ENCODE measurements around the gene SPATS2L.

Gene SPATS2L

GRCh38 chr2:200354833-200355751 lies 48.6 kb downstream of the SPATS2L start:
- no peaks in the 10 kb centered on the region for H3K9me2 ChIP-seq (replicated peaks; ENCODE audit: insufficient read depth, low read length)
- peaks cover 82% of the 10 kb centered on the region for H3K79me2 ChIP-seq (ENCODE audit: low read length)
- no peak for DNase-seq
- H3K9me3 ChIP-seq (replicated peaks; ENCODE audit: insufficient read depth, low read length), result no peaks in the 10 kb centered on the region
- 0 out of 2 replicates have a peak, but pooled peaks cover 3% of the 10 kb centered on the region for H3K4me1 ChIP-seq (ENCODE audit: low read length)
- H3K27ac ChIP-seq (ENCODE audit: low read length), result no peak overlapping the region
- H3F3A ChIP-seq (ENCODE audit: insufficient read depth, low read length), result no peaks in the 10 kb centered on the region
- H3K27me3 ChIP-seq (replicated peaks; ENCODE audit: insufficient read depth, low read length), result no peaks in the 10 kb centered on the region
- no peak overlapping the region for H3K4me2 ChIP-seq (ENCODE audit: low read depth, low read length)
- no peak for TF ChIP-seq EZH2phosphoT487 (IDR thresholded peaks at IDR 0.05; ENCODE audit: low read length)
- no peak for TF ChIP-seq EZH2 (optimal IDR thresholded peaks at IDR 0.05; ENCODE audit: low read depth, low read length)
- TF ChIP-seq CTCF (IDR thresholded peaks at IDR 0.05; ENCODE audit: low read length), result no peak
- H3K36me3 ChIP-seq (replicated peaks; ENCODE audit: insufficient read depth, low read length), result no peaks in the 10 kb centered on the region; the same call in 1 of the 2 replicates
- H3K4me3 ChIP-seq (ENCODE audit: low read length), result no peak overlapping the region
- H2AFZ ChIP-seq (ENCODE audit: low read length), result no peak overlapping the region
- H3K9ac ChIP-seq (ENCODE audit: low read length), result no peak overlapping the region
- no peaks in the 10 kb centered on the region for H4K20me1 ChIP-seq (ENCODE audit: insufficient read depth, low read length)

- H3K36me3 ChIP-seq (replicated peaks; ENCODE audit: insufficient read depth, low read length), result no peaks in the 10 kb centered on the region; the same call in 1 of the 2 replicates
- no peaks in the 10 kb centered on the region; the same call in 1 of the 2 replicates for H4K20me1 ChIP-seq (ENCODE audit: insufficient read depth, low read length)
- no peak for TF ChIP-seq EZH2phosphoT487 (IDR thresholded peaks at IDR 0.05; ENCODE audit: low read length)
- no peak for TF ChIP-seq CTCF (IDR thresholded peaks at IDR 0.05; ENCODE audit: low read length)
- no peak for TF ChIP-seq EZH2 (optimal IDR thresholded peaks at IDR 0.05; ENCODE audit: low read depth, low read length)
- H3F3A ChIP-seq (ENCODE audit: insufficient read depth, low read length), result no peaks in the 10 kb centered on the region
- no peak for DNase-seq
- H3K27ac ChIP-seq (ENCODE audit: low read length), result no peak overlapping the region
- H3K4me1 ChIP-seq (ENCODE audit: low read length), result 0 out of 2 replicates have a peak, but pooled peaks cover 3% of the 10 kb centered on the region
- no peaks in the 10 kb centered on the region for H3K9me2 ChIP-seq (replicated peaks; ENCODE audit: insufficient read depth, low read length)
- no peak overlapping the region for H3K9ac ChIP-seq (ENCODE audit: low read length)
- H3K27me3 ChIP-seq (replicated peaks; ENCODE audit: insufficient read depth, low read length), result no peaks in the 10 kb centered on the region
- no peak overlapping the region for H3K4me2 ChIP-seq (ENCODE audit: low read depth, low read length)
- no peaks in the 10 kb centered on the region for H3K9me3 ChIP-seq (replicated peaks; ENCODE audit: insufficient read depth, low read length)
- peaks cover 81% of the 10 kb centered on the region for H3K79me2 ChIP-seq (ENCODE audit: low read length)
- no peak overlapping the region for H2AFZ ChIP-seq (ENCODE audit: low read length)
- H3K4me3 ChIP-seq (ENCODE audit: low read length), result no peak overlapping the region
Measured at GRCh38 chr2:200356321-200356720, 49.8 kb downstream of the SPATS2L start.

- DNase-seq, result no peak
- Histone ChIP-seq H2AFZ (ENCODE audit: low read length) (no peak overlapping the region), H3K9me3 (replicated peaks; ENCODE audit: insufficient read depth, low read length) (no peaks in the 10 kb centered on the region), H3K4me2 (ENCODE audit: low read depth, low read length) (no peak overlapping the region), H3K4me3 (ENCODE audit: low read length) (no peak overlapping the region), H3K36me3 (replicated peaks; ENCODE audit: insufficient read depth, low read length) (no peaks in the 10 kb centered on the region), H3F3A (ENCODE audit: insufficient read depth, low read length) (no peaks in the 10 kb centered on the region), H3K27ac (ENCODE audit: low read length) (no peak overlapping the region), H3K9ac (ENCODE audit: low read length) (no peak overlapping the region), H4K20me1 (ENCODE audit: insufficient read depth, low read length) (no peaks in the 10 kb centered on the region; the same call in 1 of the 2 replicates), H3K9me2 (replicated peaks; ENCODE audit: insufficient read depth, low read length) (no peaks in the 10 kb centered on the region), H3K27me3 (replicated peaks; ENCODE audit: insufficient read depth, low read length) (no peaks in the 10 kb centered on the region), H3K4me1 (ENCODE audit: low read length) (0 out of 2 replicates have a peak, but pooled peaks cover 3% of the 10 kb centered on the region), H3K79me2 (ENCODE audit: low read length) (peaks cover 75% of the 10 kb centered on the region)
- TF ChIP-seq EZH2 (optimal IDR thresholded peaks at IDR 0.05; ENCODE audit: low read depth, low read length) (no peak), EZH2phosphoT487 (IDR thresholded peaks at IDR 0.05; ENCODE audit: low read length) (no peak), CTCF (IDR thresholded peaks at IDR 0.05; ENCODE audit: low read length) (no peak)
Measured at GRCh38 chr2:200356857-200357384, 50.4 kb downstream of the SPATS2L start.

Data from MM.1S (cell line).